Mesenchymal stem cell (in vitro differentiated cells and primary cell): ENCODE measurements around the gene TUBA4B.
A peak's percentile ranks its signal among the peaks of the same experiment; 100 is the strongest.

Experiments
- DNase-seq: peaks from one replicate; pipeline ENCODE4 v3.0.0-alpha.2; 2013
- H2AFZ ChIP-seq: one replicate; pipeline ENCODE4 v1.6.1; 2013; ENCODE audit warnings: low read depth, mild to moderate bottlenecking, control low read depth, inconsistent platforms, low read length, moderate library complexity
- H2AK5ac ChIP-seq: 2 replicates; pipeline ENCODE4 v1.6.1; 2013; ENCODE audit warnings: low read length, moderate library complexity, mild to moderate bottlenecking, inconsistent platforms; ENCODE audit not compliant: severe bottlenecking
- H2BK120ac ChIP-seq: one replicate; pipeline ENCODE4 v1.6.1; 2013; ENCODE audit warnings: low read depth, mild to moderate bottlenecking, inconsistent platforms, low read length, moderate library complexity
- H2BK12ac ChIP-seq, 2 experiments: one replicate each; pipeline ENCODE4 v1.6.1; 2013; ENCODE audit warnings: inconsistent platforms in 2 of 2, low read length in 2 of 2, mild to moderate bottlenecking in 2 of 2, moderate library complexity in 2 of 2, control low read depth in 1 of 2
- H2BK15ac ChIP-seq: one replicate; pipeline ENCODE4 v1.6.1; 2013; ENCODE audit warnings: mild to moderate bottlenecking, low read depth, inconsistent platforms; ENCODE audit not compliant: poor library complexity, severe bottlenecking
- H2BK5ac ChIP-seq: 2 replicates; pipeline ENCODE4 v1.6.1; 2013; ENCODE audit warnings: low read depth, mild to moderate bottlenecking, low read length, control low read depth, inconsistent platforms; ENCODE audit not compliant: poor library complexity, severe bottlenecking
- H3K14ac ChIP-seq, 2 experiments: one replicate each; pipeline ENCODE4 v1.6.1; 2013; ENCODE audit warnings: inconsistent platforms in 2 of 2, low read length in 2 of 2, control low read depth in 1 of 2, mild to moderate bottlenecking in 1 of 2, moderate library complexity in 1 of 2
- H3K18ac ChIP-seq, 2 experiments: one replicate each; pipeline ENCODE4 v1.6.1; 2013; ENCODE audit warnings: inconsistent platforms in 2 of 2, low read length in 2 of 2, control low read depth in 1 of 2, low read depth in 1 of 2, mild to moderate bottlenecking in 1 of 2
- H3K23ac ChIP-seq, 2 experiments: one replicate each; pipeline ENCODE4 v1.6.1; 2013; ENCODE audit warnings: inconsistent platforms in 2 of 2, low read length in 2 of 2, mild to moderate bottlenecking in 2 of 2, moderate library complexity in 2 of 2, control low read depth in 1 of 2
- H3K27ac ChIP-seq: 2 replicates; pipeline ENCODE4 v1.5.1; 2013; ENCODE audit warnings: mild to moderate bottlenecking, moderate library complexity, low read length, control low read depth, inconsistent platforms; ENCODE audit not compliant: poor library complexity, severe bottlenecking
- H3K27me3 ChIP-seq, 2 experiments: 2 replicates each; pipeline versions ENCODE4 v1.6.1 to v1.7.0; 2013; ENCODE audit warnings: low read length in 2 of 2, mild to moderate bottlenecking in 2 of 2, moderate library complexity in 2 of 2, control low read depth in 1 of 2, inconsistent platforms in 1 of 2; ENCODE audit not compliant: control insufficient read depth in 1 of 2, insufficient read depth in 1 of 2
- H3K36me3 ChIP-seq, 2 experiments: 2 replicates each; pipeline versions ENCODE4 v1.6.1 to v1.7.0; 2013; ENCODE audit warnings: low read length in 2 of 2, control low read depth in 1 of 2, inconsistent platforms in 1 of 2, low read depth in 1 of 2, mild to moderate bottlenecking in 1 of 2; ENCODE audit not compliant: insufficient read depth in 2 of 2, control insufficient read depth in 1 of 2
- H3K4ac ChIP-seq, 2 experiments: one replicate each; pipeline ENCODE4 v1.6.1; 2013; ENCODE audit warnings: inconsistent platforms in 2 of 2, low read length in 2 of 2, mild to moderate bottlenecking in 2 of 2, moderate library complexity in 2 of 2, control low read depth in 1 of 2, low read depth in 1 of 2
- H3K4me1 ChIP-seq: 2 replicates; pipeline ENCODE4 v1.6.1; 2013; ENCODE audit warnings: low read depth, low read length, control low read depth; ENCODE audit not compliant: control insufficient read depth, insufficient read depth
- H3K4me2 ChIP-seq: 2 replicates; pipeline ENCODE4 v1.6.1; 2013; ENCODE audit warnings: low read length, mild to moderate bottlenecking, inconsistent platforms; ENCODE audit not compliant: poor library complexity, severe bottlenecking
- H3K4me3 ChIP-seq, 2 experiments: 2 replicates each; pipeline versions ENCODE4 v1.5.1 to v1.7.0; 2013; ENCODE audit warnings: low read length in 2 of 2, mild to moderate bottlenecking in 2 of 2, control low read depth in 1 of 2, low read depth in 1 of 2; ENCODE audit not compliant: insufficient read depth in 1 of 2
- H3K79me1 ChIP-seq: replicated peaks from 2 replicates; pipeline ENCODE4 v1.6.1; 2013; ENCODE audit warnings: mild to moderate bottlenecking, control low read depth, low read length, inconsistent platforms; ENCODE audit not compliant: poor library complexity, severe bottlenecking
- H3K9ac ChIP-seq: 2 replicates; pipeline ENCODE4 v1.7.0; 2013; ENCODE audit warnings: mild to moderate bottlenecking, low read length, moderate library complexity
- H3K9me3 ChIP-seq: 2 replicates; pipeline ENCODE4 v1.7.0; 2013; ENCODE audit warnings: mild to moderate bottlenecking, low read length; ENCODE audit not compliant: control insufficient read depth
- H4K8ac ChIP-seq: one replicate; pipeline ENCODE4 v1.6.1; 2013; ENCODE audit warnings: inconsistent platforms, mild to moderate bottlenecking, low read length, moderate library complexity
- H4K91ac ChIP-seq: one replicate; pipeline ENCODE4 v1.6.1; 2013; ENCODE audit warnings: mild to moderate bottlenecking, low read length, inconsistent platforms
- WGBS: methylation state at CpG from one replicate; pipeline ENCODE4 v1.1.7; 2013; ENCODE audit warnings: mixed read lengths; 5-methylcytosine and 5-hydroxymethylcytosine counted together

Gene TUBA4B

GRCh38 chr2:219229305-219230058 lies 23.6 kb upstream of the TUBA4B start, which contains the start of the genes ANKZF1 and ATG9A:
TSS of gene ANKZF1 (plus strand) at chr2:219229806. CDS start at chr2:219230258, 452 bp downstream.
TSS of gene ATG9A (minus strand) at chr2:219229636. CDS start at chr2:219228024, 1,612 bp downstream.
- peak within 1 kb of the TSS; percentile 68 for H2BK15ac ChIP-seq
- H3K18ac ChIP-seq, result peak within 1 kb of the TSS; percentile 61 to 79
- peak within 1 kb of the TSS; percentile 96 for H3K9ac ChIP-seq
- H3K4me2 ChIP-seq, result peak within 1 kb of the TSS; percentile 98
- H2AK5ac ChIP-seq, result no peak within 1 kb of the TSS
- peak within 1 kb of the TSS in 1 of 2 experiments; percentile 75 for H2BK12ac ChIP-seq
- WGBS, result under 1% methylated on average over 80 of the region's 80 CpGs
- peaks cover 12% of the 10 kb centered on the region for H3K4me1 ChIP-seq
- H4K91ac ChIP-seq, result peak within 1 kb of the TSS; percentile 84
- peak within 1 kb of the TSS; percentile 88 for H3K27ac ChIP-seq
- H3K4ac ChIP-seq, result peak within 1 kb of the TSS; percentile 0 to 93
- peak within 1 kb of the TSS in 1 of 2 experiments; percentile 90 for H3K23ac ChIP-seq
- peak; percentile 99 for DNase-seq
- peak within 1 kb of the TSS; percentile 67 for H2BK5ac ChIP-seq
- no peaks in the 10 kb centered on the region for H3K9me3 ChIP-seq
- H3K27me3 ChIP-seq, result no peaks in the 10 kb centered on the region
- peak within 1 kb of the TSS; percentile 91 for H4K8ac ChIP-seq
- peaks cover 48% of the 10 kb centered on the region for H3K79me1 ChIP-seq
- H3K14ac ChIP-seq, result peak within 1 kb of the TSS in 1 of 2 experiments; percentile 99
- peak within 1 kb of the TSS; percentile 83 to 94 for H3K4me3 ChIP-seq
- H3K36me3 ChIP-seq, result peaks cover 37 to 54% of the 10 kb centered on the region in 2 experiments
- peak within 1 kb of the TSS; percentile 83 for H2BK120ac ChIP-seq
- peak within 1 kb of the TSS; percentile 81 for H2AFZ ChIP-seq

DNA sequence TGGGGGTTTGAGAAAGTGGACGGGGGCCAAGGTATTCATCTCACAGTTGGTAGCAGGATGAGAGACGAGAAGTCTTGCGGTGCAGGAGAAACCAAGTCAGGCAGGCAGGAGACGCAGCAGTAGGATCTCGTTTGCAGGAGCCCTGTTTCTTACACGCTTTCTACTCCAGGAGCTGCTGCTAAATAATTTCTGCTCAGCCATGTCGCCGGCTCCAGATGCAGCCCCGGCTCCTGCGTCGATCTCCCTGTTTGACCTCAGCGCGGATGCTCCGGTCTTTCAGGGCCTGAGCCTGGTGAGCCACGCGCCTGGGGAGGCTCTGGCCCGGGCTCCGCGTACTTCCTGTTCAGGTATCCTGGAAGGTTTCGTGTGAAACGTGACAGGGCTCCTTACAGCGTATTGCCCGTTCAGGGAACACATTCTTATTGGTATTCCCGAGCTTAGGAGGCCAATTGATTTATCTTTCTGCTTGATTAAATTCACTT lies 22.9 kb upstream of the TUBA4B start:
- peaks cover 46% of the 10 kb centered on the region for H3K79me1 ChIP-seq
- no peak overlapping the region for H4K8ac ChIP-seq
- peak overlapping the region; percentile 89 for H3K4me2 ChIP-seq
- 0% methylated on average over 24 of the region's 24 CpGs for WGBS
- H2AK5ac ChIP-seq, result no peak overlapping the region
- no peak overlapping the region for H2BK5ac ChIP-seq
- peaks cover 12% of the 10 kb centered on the region for H3K4me1 ChIP-seq
- H3K23ac ChIP-seq, result peak overlapping the region in 1 of 2 experiments; percentile 90
- H3K18ac ChIP-seq, result peak overlapping the region in 1 of 2 experiments; percentile 68
- H3K27ac ChIP-seq, result peak overlapping the region; percentile 44
- peak overlapping the region; percentile 96 for H3K9ac ChIP-seq
- peak overlapping the region; percentile 83 to 94 for H3K4me3 ChIP-seq
- no peak overlapping the region for H2BK15ac ChIP-seq
- H2AFZ ChIP-seq, result peak overlapping the region; percentile 81
- peak; percentile 67 for DNase-seq
- H3K9me3 ChIP-seq, result no peaks in the 10 kb centered on the region
- H2BK120ac ChIP-seq, result no peak overlapping the region
- H3K14ac ChIP-seq, result peak overlapping the region in 1 of 2 experiments; percentile 38
- no peaks in the 10 kb centered on the region for H3K27me3 ChIP-seq
- peaks cover 36 to 54% of the 10 kb centered on the region in 2 experiments for H3K36me3 ChIP-seq
- peak overlapping the region in 1 of 2 experiments; percentile 23 for H2BK12ac ChIP-seq
- H3K4ac ChIP-seq, result peak overlapping the region in 1 of 2 experiments; percentile 22
- no peak overlapping the region for H4K91ac ChIP-seq

DNA sequence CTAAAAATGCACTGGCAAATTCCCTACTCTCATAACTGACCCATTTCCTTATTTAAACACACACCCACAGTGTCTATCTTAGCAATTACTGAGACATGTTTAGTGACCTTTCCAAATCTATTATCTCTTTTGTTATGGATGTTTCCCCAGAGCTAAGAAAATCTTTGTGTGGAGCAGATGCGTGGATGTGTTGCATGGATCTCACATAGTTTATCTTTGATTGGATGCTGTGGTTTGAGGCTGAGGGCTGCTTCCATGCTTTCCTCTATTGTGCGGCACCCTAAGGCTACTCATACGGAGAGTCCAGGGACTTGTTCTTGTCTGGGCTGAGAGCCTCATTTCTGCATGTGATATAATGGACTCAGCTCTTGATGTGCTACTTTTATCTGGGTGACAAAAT lies 18.7 kb upstream of the TUBA4B start:
- H3K9me3 ChIP-seq, result no peaks in the 10 kb centered on the region
- no peak overlapping the region for H3K9ac ChIP-seq
- H3K27me3 ChIP-seq, result no peaks in the 10 kb centered on the region
- no peak overlapping the region for H3K18ac ChIP-seq
- no peak overlapping the region for H3K23ac ChIP-seq
- H2BK15ac ChIP-seq, result no peak overlapping the region
- H3K4me1 ChIP-seq, result no peaks in the 10 kb centered on the region
- H4K91ac ChIP-seq, result no peak overlapping the region
- no peak overlapping the region for H2BK12ac ChIP-seq
- H3K27ac ChIP-seq, result no peak overlapping the region
- H3K79me1 ChIP-seq, result peaks cover 31% of the 10 kb centered on the region
- no peak overlapping the region for H3K4ac ChIP-seq
- DNase-seq, result no peak
- H4K8ac ChIP-seq, result no peak overlapping the region
- no peak overlapping the region for H2AK5ac ChIP-seq
- no peak overlapping the region for H2BK120ac ChIP-seq
- 92% methylated on average over 3 of the region's 3 CpGs for WGBS
- H2BK5ac ChIP-seq, result no peak overlapping the region
- peaks cover 43 to 78% of the 10 kb centered on the region in 2 experiments for H3K36me3 ChIP-seq
- H3K4me3 ChIP-seq, result no peak overlapping the region
- no peak overlapping the region for H3K4me2 ChIP-seq
- no peak overlapping the region for H2AFZ ChIP-seq
- no peak overlapping the region for H3K14ac ChIP-seq

GRCh38 chr2:219243291-219243761 lies 9.7 kb upstream of the TUBA4B start:
- H2BK5ac ChIP-seq, result no peak overlapping the region
- H3K4me2 ChIP-seq, result no peak overlapping the region
- H2AK5ac ChIP-seq, result no peak overlapping the region
- no peak overlapping the region for H3K4ac ChIP-seq
- peaks cover 14% of the 10 kb centered on the region for H3K4me1 ChIP-seq
- H3K9ac ChIP-seq, result peak overlapping the region; percentile 70
- no peak overlapping the region for H4K91ac ChIP-seq
- WGBS, result 83% methylated on average over 28 of the region's 28 CpGs
- peak overlapping the region in 1 of 2 experiments; percentile 72 for H3K4me3 ChIP-seq
- peak overlapping the region; percentile 20 for H2BK15ac ChIP-seq
- no peak overlapping the region for H2BK120ac ChIP-seq
- H3K9me3 ChIP-seq, result no peaks in the 10 kb centered on the region
- no peak overlapping the region for H3K23ac ChIP-seq
- peaks cover 16% of the 10 kb centered on the region for H3K79me1 ChIP-seq
- H4K8ac ChIP-seq, result no peak overlapping the region
- H3K36me3 ChIP-seq, result peaks cover 20 to 47% of the 10 kb centered on the region in 2 experiments
- H3K27me3 ChIP-seq, result no peaks in the 10 kb centered on the region
- no peak overlapping the region for H2BK12ac ChIP-seq
- DNase-seq, result no peak
- H3K27ac ChIP-seq, result no peak overlapping the region
- H2AFZ ChIP-seq, result no peak overlapping the region
- no peak overlapping the region for H3K18ac ChIP-seq
- H3K14ac ChIP-seq, result no peak overlapping the region
